PFSK-1 (cell line): ENCODE results near the gene SPIRE1.

ENCODE experiments used
- FOXP2 ChIP-seq: optimal IDR thresholded peaks from 2 replicates; pipeline ENCODE3; 2011; ENCODE audit warnings: borderline replicate concordance, control low read depth, inconsistent platforms; ENCODE audit not compliant: insufficient read depth; ENCODE audit errors: extremely low read length, extremely low read depth
- POLR2AphosphoS5 ChIP-seq: IDR thresholded peaks from 2 replicates; pipeline ENCODE4 v1.6.1; 2012; ENCODE audit warnings: low read depth, mild to moderate bottlenecking, control low read depth, low read length, moderate library complexity
- SIN3A ChIP-seq: IDR thresholded peaks from 2 replicates; pipeline ENCODE4 v1.6.1; 2012; ENCODE audit warnings: mild to moderate bottlenecking, low read length, moderate library complexity, borderline replicate concordance; ENCODE audit not compliant: insufficient read depth
- TAF1 ChIP-seq: IDR thresholded peaks from 2 replicates; pipeline ENCODE4 v1.6.1; 2012; ENCODE audit warnings: low read length, control low read depth, borderline replicate concordance; ENCODE audit not compliant: insufficient read depth
- TF ChIP-seq, protein P1 (sequence below), 2 experiments: IDR thresholded peaks; 2 replicates each; pipeline versions ENCODE4 v1.6.1 to v1.8.0; 2011 to 2012; ENCODE audit warnings: low read depth in 2 of 2, low read length in 2 of 2, control low read depth in 1 of 2, inconsistent platforms in 1 of 2, mild to moderate bottlenecking in 1 of 2, moderate library complexity in 1 of 2; ENCODE audit not compliant: insufficient read depth in 1 of 2

SPIRE1 gene

DNA sequence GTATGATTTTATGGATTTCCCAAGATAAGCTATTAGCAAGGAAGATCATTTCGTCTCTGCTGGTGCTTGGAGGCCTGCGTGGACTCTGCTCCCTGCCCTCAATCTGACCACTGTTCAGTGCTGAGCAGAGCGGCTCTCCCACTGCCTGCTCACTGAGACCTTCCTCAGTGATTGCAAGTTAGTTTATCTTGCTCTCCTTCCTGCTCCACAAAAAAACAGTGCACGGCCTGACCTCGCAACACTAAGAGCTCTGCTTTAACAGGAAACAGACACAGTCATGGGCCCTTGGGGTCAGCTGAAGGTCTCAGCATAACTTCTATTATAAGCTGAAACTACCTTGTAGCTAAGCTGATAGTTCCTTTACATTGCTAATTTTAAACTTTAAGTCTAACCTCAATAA lies 197.0 kb downstream of the SPIRE1 start:
- TF ChIP-seq POLR2AphosphoS5: no peak
- TF ChIP-seq SIN3A: no peak
- TF ChIP-seq TAF1: no peak
- no peak for TF ChIP-seq FOXP2
- TF ChIP-seq, protein P1, sequence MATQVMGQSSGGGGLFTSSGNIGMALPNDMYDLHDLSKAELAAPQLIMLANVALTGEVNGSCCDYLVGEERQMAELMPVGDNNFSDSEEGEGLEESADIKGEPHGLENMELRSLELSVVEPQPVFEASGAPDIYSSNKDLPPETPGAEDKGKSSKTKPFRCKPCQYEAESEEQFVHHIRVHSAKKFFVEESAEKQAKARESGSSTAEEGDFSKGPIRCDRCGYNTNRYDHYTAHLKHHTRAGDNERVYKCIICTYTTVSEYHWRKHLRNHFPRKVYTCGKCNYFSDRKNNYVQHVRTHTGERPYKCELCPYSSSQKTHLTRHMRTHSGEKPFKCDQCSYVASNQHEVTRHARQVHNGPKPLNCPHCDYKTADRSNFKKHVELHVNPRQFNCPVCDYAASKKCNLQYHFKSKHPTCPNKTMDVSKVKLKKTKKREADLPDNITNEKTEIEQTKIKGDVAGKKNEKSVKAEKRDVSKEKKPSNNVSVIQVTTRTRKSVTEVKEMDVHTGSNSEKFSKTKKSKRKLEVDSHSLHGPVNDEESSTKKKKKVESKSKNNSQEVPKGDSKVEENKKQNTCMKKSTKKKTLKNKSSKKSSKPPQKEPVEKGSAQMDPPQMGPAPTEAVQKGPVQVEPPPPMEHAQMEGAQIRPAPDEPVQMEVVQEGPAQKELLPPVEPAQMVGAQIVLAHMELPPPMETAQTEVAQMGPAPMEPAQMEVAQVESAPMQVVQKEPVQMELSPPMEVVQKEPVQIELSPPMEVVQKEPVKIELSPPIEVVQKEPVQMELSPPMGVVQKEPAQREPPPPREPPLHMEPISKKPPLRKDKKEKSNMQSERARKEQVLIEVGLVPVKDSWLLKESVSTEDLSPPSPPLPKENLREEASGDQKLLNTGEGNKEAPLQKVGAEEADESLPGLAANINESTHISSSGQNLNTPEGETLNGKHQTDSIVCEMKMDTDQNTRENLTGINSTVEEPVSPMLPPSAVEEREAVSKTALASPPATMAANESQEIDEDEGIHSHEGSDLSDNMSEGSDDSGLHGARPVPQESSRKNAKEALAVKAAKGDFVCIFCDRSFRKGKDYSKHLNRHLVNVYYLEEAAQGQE (IDR thresholded peaks at IDR 0.05; ENCODE audit: insufficient read depth in 1 of 2, low read depth in 2 of 2, low read length in 2 of 2): no peak

DNA sequence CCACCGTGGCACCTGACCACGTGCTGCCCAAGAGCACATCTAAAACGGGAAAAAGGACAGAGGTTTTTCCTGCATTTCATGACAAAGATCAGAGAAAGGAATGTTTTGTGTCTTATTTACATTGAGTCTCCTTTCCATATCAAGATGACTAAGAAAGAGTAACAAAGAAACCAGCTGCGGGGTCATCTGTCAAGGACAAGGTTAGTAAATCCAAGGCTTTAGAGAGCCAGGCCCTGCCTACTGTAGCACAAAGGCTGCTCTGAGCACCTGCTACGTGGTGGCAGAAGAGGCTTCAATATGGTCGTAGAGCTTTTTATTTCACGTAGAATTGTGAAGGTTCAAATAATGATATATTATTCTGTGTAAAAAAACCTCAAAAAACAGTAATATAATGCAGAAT lies 199.1 kb downstream of the SPIRE1 start:
- TF ChIP-seq TAF1: no peak
- TF ChIP-seq SIN3A: no peak
- TF ChIP-seq POLR2AphosphoS5: no peak
- TF ChIP-seq FOXP2: no peak
- TF ChIP-seq, protein P1 (IDR thresholded peaks at IDR 0.05; ENCODE audit: insufficient read depth in 1 of 2, low read depth in 2 of 2, low read length in 2 of 2): no peak

DNA sequence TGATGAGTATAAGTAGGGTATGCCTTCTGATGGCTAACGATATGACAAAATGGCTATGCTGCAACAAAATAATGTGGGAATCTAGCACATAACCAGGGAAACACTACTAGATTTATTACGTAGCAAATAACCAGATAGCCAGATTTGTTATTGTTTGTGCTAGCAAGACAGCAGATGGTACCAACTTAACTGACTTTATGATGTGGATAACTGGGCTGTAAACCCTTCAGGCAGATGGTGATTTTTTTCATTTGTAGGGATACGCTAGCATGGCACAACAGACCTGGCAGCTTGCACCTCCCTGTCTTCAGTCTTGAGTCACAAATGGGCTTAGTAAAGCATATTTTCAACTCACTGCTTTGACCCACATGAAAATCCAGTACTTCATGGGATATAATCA lies 201.5 kb downstream of the SPIRE1 start:
- TF ChIP-seq TAF1: no peak
- TF ChIP-seq, protein P1 (IDR thresholded peaks at IDR 0.05; ENCODE audit: insufficient read depth in 1 of 2, low read depth in 2 of 2, low read length in 2 of 2): no peak

DNA sequence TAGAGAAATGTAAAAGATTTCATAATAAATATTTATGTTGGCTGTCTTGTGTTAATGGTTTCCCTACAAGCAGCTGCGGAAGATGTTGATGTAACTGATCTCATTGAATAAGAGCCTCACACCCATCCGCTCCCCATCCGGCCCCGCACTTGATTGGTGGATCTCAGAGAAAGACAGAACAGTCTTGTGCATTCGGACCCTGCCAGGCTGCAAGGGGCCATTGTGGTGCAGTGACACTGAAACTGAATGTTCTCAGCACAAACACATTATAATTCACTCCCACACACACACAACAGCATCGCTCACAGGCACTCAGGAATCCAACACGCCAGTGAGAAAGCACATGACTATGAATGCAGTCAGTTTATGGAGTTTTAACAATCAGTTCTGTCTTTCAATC lies 202.4 kb downstream of the SPIRE1 start:
- TF ChIP-seq POLR2AphosphoS5 (no peak), TAF1 (no peak), SIN3A (no peak), FOXP2 (no peak)
- TF ChIP-seq, protein P1 (IDR thresholded peaks at IDR 0.05; ENCODE audit: insufficient read depth in 1 of 2, low read depth in 2 of 2, low read length in 2 of 2): no peak

DNA sequence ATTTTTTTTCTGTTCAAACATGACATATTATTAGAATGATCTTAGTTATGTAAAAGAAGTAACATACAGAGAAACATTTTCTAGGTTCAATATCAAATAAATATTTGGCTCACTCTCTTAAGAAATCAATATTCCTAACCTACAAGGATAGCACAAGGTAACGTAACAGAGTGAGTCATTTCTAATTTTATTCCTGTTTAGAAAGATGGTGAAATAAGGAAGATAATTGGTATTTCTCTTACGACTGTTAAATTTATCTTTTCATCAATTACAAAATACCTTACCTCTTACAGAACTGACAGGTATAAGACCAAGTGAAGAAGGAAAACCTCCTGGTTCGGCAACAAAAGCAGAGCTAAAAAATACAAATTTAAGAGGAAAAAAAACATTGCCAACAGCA lies 205.1 kb downstream of the SPIRE1 start:
- TF ChIP-seq SIN3A: no peak
- no peak for TF ChIP-seq TAF1
